NT2/D1 (cell line): ENCODE results near the gene MRPS5.

Source experiments
- SUZ12 ChIP-seq: IDR thresholded peaks from 2 replicates; pipeline ENCODE4 v1.6.1; 2011; ENCODE audit not compliant: insufficient read length, insufficient read depth; ENCODE audit errors: extremely low read depth
- YY1 ChIP-seq: IDR thresholded peaks from 2 replicates; pipeline ENCODE4 v1.6.1; 2011; ENCODE audit not compliant: insufficient read length, insufficient read depth
- ZNF274 ChIP-seq: IDR thresholded peaks from 2 replicates; pipeline ENCODE4 v1.6.1; 2011; ENCODE audit warnings: mild to moderate bottlenecking, low read depth, low read length

DNA sequence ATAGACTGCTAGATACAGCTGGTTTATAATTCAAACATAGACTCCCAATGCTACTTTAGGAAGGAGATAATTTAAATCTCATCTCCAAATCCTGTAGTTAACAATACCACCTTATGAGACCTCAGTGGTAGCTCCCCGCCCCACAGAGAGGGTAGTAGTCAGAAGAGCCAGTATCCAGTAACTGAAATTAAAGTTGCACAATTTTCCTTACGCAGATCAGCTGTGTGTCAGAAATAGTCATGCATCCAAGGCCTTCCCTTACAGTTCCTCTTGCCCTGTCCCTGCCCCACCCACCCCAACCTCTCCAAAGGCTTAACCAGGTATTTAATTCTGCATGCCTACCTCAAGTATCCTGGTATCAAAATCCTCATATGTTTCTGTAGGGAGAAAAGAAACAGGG is 15.5 kb downstream of the MRPS5 start:
- TF ChIP-seq YY1 (no peak), SUZ12 (no peak), ZNF274 (no peak)
